Neutrophil (primary cell): ENCODE results near the gene RET.

ENCODE experiments used
- H3K27ac ChIP-seq: fragments of 200-600 bp; sonication (generic); 2 replicates; pipeline ENCODE4 v1.5.1; 2016; ENCODE audit warnings: mild to moderate bottlenecking, moderate library complexity
- H3K27me3 ChIP-seq: fragments of 200-600 bp; sonication (generic); 2 replicates; pipeline ENCODE4 v1.6.0; 2016; ENCODE audit warnings: mild to moderate bottlenecking
- H3K36me3 ChIP-seq: fragments of 200-600 bp; sonication (generic); 2 replicates; pipeline ENCODE4 v1.5.1; 2017
- H3K4me1 ChIP-seq, 2 experiments: fragments of 200-600 bp in 1 of 2; sonication (generic) in 1 of 2; 1 replicate in 1 of 2; 2 replicates in 1 of 2; pipeline versions ENCODE4 v1.5.1 to v1.6.1; 2013 to 2016; ENCODE audit warnings: low read depth in 1 of 2, low read length in 1 of 2, mild to moderate bottlenecking in 1 of 2, moderate library complexity in 1 of 2; ENCODE audit not compliant: control insufficient read depth in 1 of 2, insufficient read depth in 1 of 2
- H3K4me3 ChIP-seq, 2 experiments: fragments of 200-600 bp in 1 of 2; sonication (generic) in 1 of 2; 1 replicate in 1 of 2; 2 replicates in 1 of 2; pipeline ENCODE4 v1.5.1; 2013 to 2016; ENCODE audit warnings: low read depth in 1 of 2, low read length in 1 of 2, mild to moderate bottlenecking in 1 of 2, moderate library complexity in 1 of 2
- H3K9me3 ChIP-seq: fragments of 200-600 bp; sonication (generic); 2 replicates; pipeline ENCODE4 v1.5.1; 2016
- TF ChIP-seq, protein P1 (sequence below): fragments of 200-600 bp; sonication (generic); IDR thresholded peaks from 2 replicates; pipeline ENCODE4 v1.5.1; 2016; ENCODE audit warnings: antibody characterized with exemption

RET gene

GRCh38 chr10:43043342-43043772 is 33.5 kb upstream of the RET start:
- TF ChIP-seq, protein P1, sequence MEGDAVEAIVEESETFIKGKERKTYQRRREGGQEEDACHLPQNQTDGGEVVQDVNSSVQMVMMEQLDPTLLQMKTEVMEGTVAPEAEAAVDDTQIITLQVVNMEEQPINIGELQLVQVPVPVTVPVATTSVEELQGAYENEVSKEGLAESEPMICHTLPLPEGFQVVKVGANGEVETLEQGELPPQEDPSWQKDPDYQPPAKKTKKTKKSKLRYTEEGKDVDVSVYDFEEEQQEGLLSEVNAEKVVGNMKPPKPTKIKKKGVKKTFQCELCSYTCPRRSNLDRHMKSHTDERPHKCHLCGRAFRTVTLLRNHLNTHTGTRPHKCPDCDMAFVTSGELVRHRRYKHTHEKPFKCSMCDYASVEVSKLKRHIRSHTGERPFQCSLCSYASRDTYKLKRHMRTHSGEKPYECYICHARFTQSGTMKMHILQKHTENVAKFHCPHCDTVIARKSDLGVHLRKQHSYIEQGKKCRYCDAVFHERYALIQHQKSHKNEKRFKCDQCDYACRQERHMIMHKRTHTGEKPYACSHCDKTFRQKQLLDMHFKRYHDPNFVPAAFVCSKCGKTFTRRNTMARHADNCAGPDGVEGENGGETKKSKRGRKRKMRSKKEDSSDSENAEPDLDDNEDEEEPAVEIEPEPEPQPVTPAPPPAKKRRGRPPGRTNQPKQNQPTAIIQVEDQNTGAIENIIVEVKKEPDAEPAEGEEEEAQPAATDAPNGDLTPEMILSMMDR, result no peak
- Histone ChIP-seq H3K4me3 (no peak overlapping the region), H3K27me3 (no peaks in the 10 kb centered on the region), H3K9me3 (no peaks in the 10 kb centered on the region), H3K27ac (no peak overlapping the region), H3K36me3 (no peaks in the 10 kb centered on the region), H3K4me1 (peaks cover 0 to 8% of the 10 kb centered on the region in 2 experiments)

DNA sequence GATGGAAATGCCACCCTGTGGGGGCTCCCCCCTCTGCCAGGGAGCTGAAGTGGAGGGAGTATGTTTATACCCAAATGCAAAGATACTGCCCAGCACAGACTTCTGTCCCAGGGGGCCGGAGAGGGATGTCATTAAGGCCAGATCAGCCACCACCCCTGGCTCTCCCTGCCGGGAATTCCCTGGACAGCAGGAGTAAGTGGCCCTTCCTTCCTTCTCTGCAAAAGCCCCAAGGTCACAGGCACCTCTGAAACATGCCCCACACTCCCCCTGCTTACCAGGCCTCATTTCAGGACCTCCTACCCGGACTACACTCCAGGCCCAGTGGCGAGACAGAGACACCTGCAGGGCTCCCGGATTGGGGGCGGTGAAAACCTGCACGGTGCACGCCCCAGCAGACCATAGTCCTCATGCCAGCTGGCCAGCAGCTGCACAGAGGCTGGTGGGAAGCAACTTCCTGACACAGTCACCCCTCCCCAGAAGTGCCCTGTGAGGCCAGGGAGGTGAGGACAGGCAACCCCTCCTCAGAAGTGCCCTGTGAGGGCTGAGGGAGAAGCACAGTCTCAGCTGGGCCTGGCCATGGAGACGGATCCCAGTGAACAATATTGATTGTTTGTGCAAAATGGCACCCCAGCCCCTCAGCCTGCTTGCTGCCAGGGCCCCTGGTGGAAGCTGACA is 33.0 kb upstream of the RET start:
- TF ChIP-seq, protein P1, result no peak
- no peak overlapping the region for H3K4me3 ChIP-seq
- H3K4me1 ChIP-seq, result peaks cover 0 to 8% of the 10 kb centered on the region in 2 experiments
- H3K27ac ChIP-seq, result no peak overlapping the region
- H3K9me3 ChIP-seq, result no peaks in the 10 kb centered on the region
- H3K36me3 ChIP-seq, result no peaks in the 10 kb centered on the region
- H3K27me3 ChIP-seq, result no peaks in the 10 kb centered on the region

DNA sequence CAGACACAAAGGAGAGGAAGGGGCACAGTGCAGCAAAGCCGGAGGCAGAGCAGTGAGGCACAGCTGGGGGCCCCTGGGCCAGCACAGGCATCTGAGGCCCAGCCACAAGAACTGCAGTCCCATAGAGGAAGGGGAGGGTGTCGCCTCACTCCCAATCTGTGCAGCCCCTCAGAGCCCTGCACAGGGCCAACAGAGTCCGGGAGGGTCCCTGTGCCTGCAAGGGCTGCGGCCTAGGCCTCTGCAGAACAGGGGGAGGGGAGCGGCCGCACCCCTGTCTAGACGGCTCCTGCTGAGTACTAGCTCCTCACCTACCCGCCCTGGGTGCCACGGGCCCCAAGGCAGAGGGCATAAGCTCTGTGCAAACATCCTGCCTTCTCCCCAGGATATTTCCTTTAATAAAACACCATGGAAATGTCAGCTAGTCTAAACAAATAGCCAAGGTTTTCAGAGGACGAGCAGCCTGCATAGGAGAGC is 32.4 kb upstream of the RET start:
- TF ChIP-seq, protein P1, result no peak
- no peaks in the 10 kb centered on the region for H3K9me3 ChIP-seq
- no peak overlapping the region for H3K27ac ChIP-seq
- no peaks in the 10 kb centered on the region for H3K27me3 ChIP-seq
- H3K36me3 ChIP-seq, result no peaks in the 10 kb centered on the region
- peaks cover 0 to 7% of the 10 kb centered on the region in 2 experiments for H3K4me1 ChIP-seq
- no peak overlapping the region for H3K4me3 ChIP-seq

GRCh38 chr10:43044961-43045621 is 31.8 kb upstream of the RET start:
- no peaks in the 10 kb centered on the region for H3K27me3 ChIP-seq
- no peaks in the 10 kb centered on the region for H3K36me3 ChIP-seq
- H3K4me1 ChIP-seq, result peaks cover 0 to under 1% of the 10 kb centered on the region in 2 experiments
- no peak overlapping the region for H3K4me3 ChIP-seq
- H3K9me3 ChIP-seq, result no peaks in the 10 kb centered on the region
- H3K27ac ChIP-seq, result no peak overlapping the region
- TF ChIP-seq, protein P1, result no peak

- Histone ChIP-seq H3K4me1 (no peaks in the 10 kb centered on the region), H3K36me3 (no peaks in the 10 kb centered on the region), H3K27me3 (no peaks in the 10 kb centered on the region), H3K4me3 (no peak overlapping the region), H3K9me3 (no peaks in the 10 kb centered on the region), H3K27ac (no peak overlapping the region)
- TF ChIP-seq, protein P1, result no peak
These were observed 31.1 kb upstream of the RET start for GRCh38 chr10:43045631-43046287.
